GM19372 (cell line): ENCODE measurements around the gene NUTM1.
A peak's percentile ranks its signal among the peaks of the same experiment; 100 is the strongest.
"Not testable (repeated sequence)": the region's sequence is repeated elsewhere in the genome, so short reads cannot be mapped to it uniquely, and the experiment has no call there.

ENCODE experiments used
- ATAC-seq: cut with Tn5 transposase; IDR thresholded peaks from one replicate; pipeline ENCODE4 v1.9.1; 2021; ENCODE audit warnings: mild to moderate bottlenecking, low read depth, moderate library complexity; ENCODE audit not compliant: unreplicated experiment

Gene NUTM1

GRCh38 chr15:34336991-34337556 is 6.0 kb upstream of the NUTM1 start:
- ATAC-seq = peak; percentile 2

- ATAC-seq = peak; percentile 67
Measured at GRCh38 chr15:34337557-34338306, 5.4 kb upstream of the NUTM1 start, which contains the start of gene SLC12A6. Gene SLC12A6 (minus strand): TSS chr15:34337781. CDS start chr15:34336680, 1,101 bp downstream.

- ATAC-seq = no peak
Measured at GRCh38 chr15:34338347-34338746, 4.8 kb upstream of the NUTM1 start.

GRCh38 chr15:34339946-34340345 is 3.2 kb upstream of the NUTM1 start:
- ATAC-seq = no peak

- ATAC-seq = no peak
Measured at GRCh38 chr15:34341381-34342212, 1.5 kb upstream of the NUTM1 start.

GRCh38 chr15:34342213-34342736 is 840 bp upstream of the NUTM1 start:
- not testable (repeated sequence) for ATAC-seq

GRCh38 chr15:34347951-34348638 is 5.0 kb downstream of the NUTM1 start:
- no peak for ATAC-seq

- no peak for ATAC-seq
Measured at GRCh38 chr15:34348735-34349300, 5.7 kb downstream of the NUTM1 start.

- ATAC-seq = no peak
Measured at GRCh38 chr15:34349769-34350168, 6.7 kb downstream of the NUTM1 start.

- ATAC-seq = not testable (repeated sequence)
Measured at GRCh38 chr15:34352996-34353395, 9.9 kb downstream of the NUTM1 start.

- no peak for ATAC-seq
Measured at GRCh38 chr15:34353627-34354026, 10.5 kb downstream of the NUTM1 start.

GRCh38 chr15:34354286-34354685 is 11.2 kb downstream of the NUTM1 start:
- no peak for ATAC-seq

GRCh38 chr15:34355241-34355640 is 12.1 kb downstream of the NUTM1 start:
- ATAC-seq = no peak

GRCh38 chr15:34357653-34358052 is 14.5 kb downstream of the NUTM1 start:
- no peak for ATAC-seq

GRCh38 chr15:34358367-34358766 is 15.3 kb downstream of the NUTM1 start:
- ATAC-seq = no peak

GRCh38 chr15:34358948-34359347 is 15.8 kb downstream of the NUTM1 start:
- ATAC-seq = no peak

- ATAC-seq = no peak
Measured at GRCh38 chr15:34359416-34359815, 16.3 kb downstream of the NUTM1 start.

- ATAC-seq = no peak
Measured at GRCh38 chr15:34360298-34360697, 17.2 kb downstream of the NUTM1 start.

GRCh38 chr15:34361278-34361677 is 18.2 kb downstream of the NUTM1 start:
- no peak for ATAC-seq
